ENCODE measurements around the gene CELF4.

Gene CELF4

GRCh38 chr18:37380546-37381110 lies 185.0 kb downstream of the CELF4 start:
- H3K4me3 ChIP-seq (ENCODE audit: control insufficient read depth, low read depth, low read length), result no peak overlapping the region
- DNase-seq (ENCODE audit: low read depth), result no peak
- no peak for TF ChIP-seq CTCF (conservative IDR thresholded peaks at IDR 0.05; ENCODE audit: control insufficient read depth, insufficient read depth, low read depth, low read length)

GRCh38 chr18:37378336-37379010 lies 187.1 kb downstream of the CELF4 start:
- DNase-seq (ENCODE audit: low read depth), result no peak
- no peak overlapping the region for H3K4me3 ChIP-seq (ENCODE audit: control insufficient read depth, low read depth, low read length)
- no peak for TF ChIP-seq CTCF (conservative IDR thresholded peaks at IDR 0.05; ENCODE audit: control insufficient read depth, insufficient read depth, low read depth, low read length)

- DNase-seq (ENCODE audit: low read depth), result no peak
- H3K4me3 ChIP-seq (ENCODE audit: control insufficient read depth, low read depth, low read length), result no peak overlapping the region
- TF ChIP-seq CTCF (conservative IDR thresholded peaks at IDR 0.05; ENCODE audit: control insufficient read depth, insufficient read depth, low read depth, low read length), result no peak
Measured at GRCh38 chr18:37375181-37375580, 190.4 kb downstream of the CELF4 start.

GRCh38 chr18:37368110-37368954 lies 197.3 kb downstream of the CELF4 start:
- no peak for DNase-seq (ENCODE audit: low read depth)
- TF ChIP-seq CTCF (conservative IDR thresholded peaks at IDR 0.05; ENCODE audit: control insufficient read depth, insufficient read depth, low read depth, low read length), result no peak

GRCh38 chr18:37364237-37364636 lies 201.4 kb downstream of the CELF4 start:
- no peak for DNase-seq (ENCODE audit: low read depth)
- no peak for TF ChIP-seq CTCF (conservative IDR thresholded peaks at IDR 0.05; ENCODE audit: control insufficient read depth, insufficient read depth, low read depth, low read length)
- H3K4me3 ChIP-seq (ENCODE audit: control insufficient read depth, low read depth, low read length), result no peak overlapping the region

More at GRCh38 chr18:37368110-37368954, 197.3 kb downstream of the CELF4 start:
- H3K4me3 ChIP-seq (ENCODE audit: control insufficient read depth, low read depth, low read length), result no peak overlapping the region

GRCh38 chr18:37362158-37362890 lies 203.3 kb downstream of the CELF4 start:
- H3K4me3 ChIP-seq (ENCODE audit: control insufficient read depth, low read depth, low read length), result no peak overlapping the region
- TF ChIP-seq CTCF (conservative IDR thresholded peaks at IDR 0.05; ENCODE audit: control insufficient read depth, insufficient read depth, low read depth, low read length), result no peak
- DNase-seq (ENCODE audit: low read depth), result no peak

All from fibroblast of mammary gland (primary cell).